Calu3 (cell line): ENCODE measurements around the gene SRRM2. TPM values are rescaled to one million over a fixed set of nuclear protein-coding genes. Genes with fewer than 3 reads are reported as not detected.

Experiments
- BruUV-seq: library from RNA; stranded (reverse); fragments of 400-500 nt; replicated peaks from 2 replicates; lab custom pipeline; 2021; lab: Mats Ljungman, UMichigan
- CTCF ChIA-PET: fragments of 300-600 bp; sonication (Branson Sonifier 250); formaldehyde crosslinking; loops from one replicate; lab custom pipeline; 2022; ENCODE audit warnings: antibody characterized with exemption; lab: Charles Lee
- DNase-seq: peaks from one replicate; pipeline ENCODE4 v3.0.0; 2022
- H3K27ac Mint-ChIP-seq: one replicate; pipeline ENCODE4 v1.8.0; 2022; ENCODE audit warnings: mixed read lengths; ENCODE audit not compliant: unreplicated experiment
- H3K27me3 Mint-ChIP-seq: one replicate; pipeline ENCODE4 v1.8.0; 2022; ENCODE audit warnings: mixed read lengths; ENCODE audit not compliant: unreplicated experiment
- H3K36me3 Mint-ChIP-seq: one replicate; pipeline ENCODE4 v1.8.0; 2022; ENCODE audit warnings: mild to moderate bottlenecking, moderate library complexity, mixed read lengths; ENCODE audit not compliant: insufficient read depth, unreplicated experiment
- H3K4me1 Mint-ChIP-seq: one replicate; pipeline ENCODE4 v1.8.0; 2022; ENCODE audit warnings: mild to moderate bottlenecking, low read depth, mixed read lengths; ENCODE audit not compliant: unreplicated experiment
- H3K4me3 Mint-ChIP-seq: one replicate; pipeline ENCODE4 v1.8.0; 2022; ENCODE audit warnings: mild to moderate bottlenecking, low read depth, moderate library complexity, mixed read lengths; ENCODE audit not compliant: unreplicated experiment
- H3K9me3 Mint-ChIP-seq: one replicate; pipeline ENCODE4 v1.8.0; 2022; ENCODE audit warnings: low read depth, mixed read lengths; ENCODE audit not compliant: unreplicated experiment
- intact Hi-C: fragments of 100-400 bp; cut with micrococcal nuclease; formaldehyde crosslinking; loops from one replicate; pipeline ENCODE4 v1.10.0; 2022; ENCODE audit not compliant: unreplicated experiment
- total RNA-seq: library from RNA; stranded (reverse); gene quantifications from 2 replicates; pipeline ENCODE4 v1.2.3, GENCODE V29; 2022
- TF ChIP-seq, protein P1 (sequence below): fragments of 200-600 bp; IDR thresholded peaks from one replicate; pipeline ENCODE4 v1.8.0; 2022; ENCODE audit warnings: antibody characterized with exemption; ENCODE audit not compliant: unreplicated experiment

Gene SRRM2
- total RNA-seq, 1 experiment from 2014 or later = 905 TPM

DNA sequence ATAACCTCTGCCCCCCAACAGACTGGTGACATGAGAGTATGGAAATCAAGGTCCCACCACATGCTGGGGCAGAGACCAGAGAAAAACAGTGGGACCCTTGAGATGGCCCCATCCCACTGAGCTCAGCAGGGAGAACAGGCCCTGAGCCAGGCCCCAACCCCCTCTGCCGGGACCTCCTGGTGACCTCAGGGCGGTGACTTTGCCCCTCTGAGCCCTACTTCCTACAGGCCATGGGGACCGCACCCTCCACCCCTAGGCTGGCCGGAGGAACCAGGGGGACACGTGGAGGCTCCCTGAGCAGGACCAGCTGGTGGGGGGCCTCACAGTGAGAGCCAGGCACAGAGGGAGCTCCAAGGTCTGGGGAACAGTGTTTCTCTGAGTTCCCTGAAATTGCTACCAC, 13.8 kb upstream of the SRRM2 start:
- BruUV-seq = no TSS peak
- no peak for DNase-seq
- CTCF ChIA-PET = no interaction called here
- TF ChIP-seq, protein P1, sequence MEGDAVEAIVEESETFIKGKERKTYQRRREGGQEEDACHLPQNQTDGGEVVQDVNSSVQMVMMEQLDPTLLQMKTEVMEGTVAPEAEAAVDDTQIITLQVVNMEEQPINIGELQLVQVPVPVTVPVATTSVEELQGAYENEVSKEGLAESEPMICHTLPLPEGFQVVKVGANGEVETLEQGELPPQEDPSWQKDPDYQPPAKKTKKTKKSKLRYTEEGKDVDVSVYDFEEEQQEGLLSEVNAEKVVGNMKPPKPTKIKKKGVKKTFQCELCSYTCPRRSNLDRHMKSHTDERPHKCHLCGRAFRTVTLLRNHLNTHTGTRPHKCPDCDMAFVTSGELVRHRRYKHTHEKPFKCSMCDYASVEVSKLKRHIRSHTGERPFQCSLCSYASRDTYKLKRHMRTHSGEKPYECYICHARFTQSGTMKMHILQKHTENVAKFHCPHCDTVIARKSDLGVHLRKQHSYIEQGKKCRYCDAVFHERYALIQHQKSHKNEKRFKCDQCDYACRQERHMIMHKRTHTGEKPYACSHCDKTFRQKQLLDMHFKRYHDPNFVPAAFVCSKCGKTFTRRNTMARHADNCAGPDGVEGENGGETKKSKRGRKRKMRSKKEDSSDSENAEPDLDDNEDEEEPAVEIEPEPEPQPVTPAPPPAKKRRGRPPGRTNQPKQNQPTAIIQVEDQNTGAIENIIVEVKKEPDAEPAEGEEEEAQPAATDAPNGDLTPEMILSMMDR = no peak
- H3K4me3 Mint-ChIP-seq = no peak overlapping the region
- no peaks in the 10 kb centered on the region for H3K36me3 Mint-ChIP-seq
- H3K9me3 Mint-ChIP-seq = no peaks in the 10 kb centered on the region
- H3K27me3 Mint-ChIP-seq = peaks cover 23% of the 10 kb centered on the region
- intact Hi-C loops = no loop called here
- H3K4me1 Mint-ChIP-seq = no peaks in the 10 kb centered on the region
- H3K27ac Mint-ChIP-seq = no peak overlapping the region

DNA sequence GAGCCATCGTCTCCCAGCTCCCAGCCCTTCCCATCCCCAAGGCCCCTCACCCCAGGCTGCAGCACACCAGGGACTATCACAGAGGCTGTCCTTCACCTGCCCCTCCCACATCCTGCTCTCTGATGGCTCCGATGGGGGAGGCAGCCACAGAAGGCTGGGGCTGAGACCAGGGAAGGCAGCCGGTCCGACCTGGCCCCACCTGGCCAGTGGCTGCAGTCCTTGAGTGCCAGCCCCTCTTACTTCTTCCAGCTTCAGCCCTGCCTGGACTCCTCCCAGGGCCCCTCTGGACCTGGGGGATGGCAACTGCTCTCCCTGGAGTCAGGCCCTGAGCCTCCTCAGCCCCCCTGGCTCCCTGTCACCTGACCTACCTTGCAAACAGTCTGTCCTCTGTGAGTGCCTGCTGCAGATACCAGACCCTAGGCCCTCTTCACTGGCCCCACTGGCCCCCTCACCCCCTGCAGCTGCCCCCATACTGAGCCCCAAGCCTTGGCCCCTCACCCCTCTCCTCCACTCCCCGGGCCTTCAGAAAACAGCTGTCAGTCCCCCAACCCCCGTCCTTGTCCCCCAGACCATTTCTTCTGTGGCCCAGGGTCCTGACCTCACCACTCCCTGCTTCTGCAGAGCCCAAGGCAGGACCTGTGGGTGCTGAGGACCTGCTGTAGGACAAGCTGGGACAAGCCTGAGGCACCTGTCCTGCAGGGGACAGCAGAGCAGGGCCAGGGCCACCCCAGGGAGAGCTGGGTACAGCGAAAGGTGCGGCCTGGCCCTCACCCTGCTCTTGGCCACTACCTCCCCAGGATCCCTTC, 12.6 kb upstream of the SRRM2 start:
- H3K27me3 Mint-ChIP-seq = peaks cover 35% of the 10 kb centered on the region
- intact Hi-C loops = no loop called here
- no peak overlapping the region for H3K4me3 Mint-ChIP-seq
- TF ChIP-seq, protein P1 = no peak
- CTCF ChIA-PET = interaction anchor here (1.0 kb wide), 1 partner anchor 11 kb away, joined by 10 read pairs; no protein-coding TSS in a partner anchor
- no peaks in the 10 kb centered on the region for H3K4me1 Mint-ChIP-seq
- no peaks in the 10 kb centered on the region for H3K36me3 Mint-ChIP-seq
- no peaks in the 10 kb centered on the region for H3K9me3 Mint-ChIP-seq
- no peak overlapping the region for H3K27ac Mint-ChIP-seq
- BruUV-seq = no TSS peak
- no peak for DNase-seq

DNA sequence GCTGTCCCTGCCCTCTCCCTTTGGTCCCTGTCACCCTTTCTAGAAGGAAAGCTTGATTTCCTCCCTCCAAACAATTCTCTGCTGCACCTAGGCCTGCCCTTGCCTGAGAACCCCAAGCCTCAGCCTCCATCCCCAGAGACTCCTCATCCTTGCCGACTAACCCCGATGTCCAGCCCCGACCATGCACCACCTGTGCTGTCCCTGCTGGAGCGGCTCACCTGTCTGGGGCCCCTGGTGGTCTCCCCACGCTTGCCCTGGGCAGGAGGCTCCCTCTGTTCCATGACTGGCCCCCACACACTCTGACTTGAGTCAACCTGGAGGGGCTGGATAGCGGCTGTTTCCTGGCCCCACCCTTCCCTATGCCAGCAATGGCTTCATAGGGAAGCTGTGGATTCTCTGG, 12.0 kb upstream of the SRRM2 start:
- Mint-ChIP-seq H3K4me3 (no peak overlapping the region), H3K9me3 (no peaks in the 10 kb centered on the region), H3K4me1 (no peaks in the 10 kb centered on the region), H3K27me3 (peaks cover 40% of the 10 kb centered on the region), H3K36me3 (no peaks in the 10 kb centered on the region), H3K27ac (no peak overlapping the region)
- CTCF ChIA-PET = interaction anchor here (1.0 kb wide), 1 partner anchor 11 kb away, joined by 10 read pairs; no protein-coding TSS in a partner anchor
- intact Hi-C loops = no loop called here
- BruUV-seq = no TSS peak
- no peak for DNase-seq
- TF ChIP-seq, protein P1 = no peak

- Mint-ChIP-seq H3K4me1 (no peaks in the 10 kb centered on the region), H3K4me3 (no peak overlapping the region), H3K27me3 (peaks cover 40% of the 10 kb centered on the region), H3K27ac (no peak overlapping the region), H3K36me3 (no peaks in the 10 kb centered on the region), H3K9me3 (no peaks in the 10 kb centered on the region)
- CTCF ChIA-PET = no interaction called here
- TF ChIP-seq, protein P1 = no peak
- no peak for DNase-seq
- no TSS peak for BruUV-seq
- intact Hi-C loops = no loop called here
Observed at GRCh38 chr16:2741168-2741567, 11.3 kb upstream of the SRRM2 start.
